Stimulated activated CD4-positive, alpha-beta T cell treated with anti-CD3 and anti-CD28 coated beads, Interleukin-15, amount 100 ng/mL, for 1 hour (primary cell): Measurements from ENCODE around the gene SDS.

Experiments
- DNase-seq, 2 donors: peaks; one replicate each; pipeline ENCODE4 v3.0.0-alpha.2; 2020; ENCODE audit warnings: low read depth in 1 of 2, low spot score in 1 of 2

The SDS gene

GRCh38 chr12:113348849-113349536 lies 54.7 kb downstream of the SDS start:
- no peak for DNase-seq

- DNase-seq, result no peak
Measured at GRCh38 chr12:113347892-113348291, 55.8 kb downstream of the SDS start.

- DNase-seq, result no peak
Measured at GRCh38 chr12:113347107-113347506, 56.6 kb downstream of the SDS start.

DNA sequence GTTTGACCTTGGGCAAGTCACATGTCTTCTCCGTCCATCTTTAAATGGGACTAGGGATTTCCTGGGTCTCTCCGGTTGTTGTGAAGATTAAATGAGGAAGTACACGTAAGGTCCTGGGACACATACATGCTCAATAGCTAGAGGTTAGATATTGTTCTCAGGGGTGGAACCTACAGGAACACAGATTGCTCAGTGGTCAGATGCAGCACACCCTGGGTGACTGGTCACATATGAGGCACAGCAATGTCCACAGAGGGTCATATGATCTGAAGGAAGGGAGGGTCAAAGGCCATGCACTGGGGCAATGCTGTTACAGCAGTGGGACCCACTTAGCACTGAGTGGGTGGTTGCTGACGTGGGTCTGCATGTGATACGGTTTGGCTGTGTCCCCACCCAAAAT lies 57.3 kb downstream of the SDS start:
- no peak for DNase-seq

DNA sequence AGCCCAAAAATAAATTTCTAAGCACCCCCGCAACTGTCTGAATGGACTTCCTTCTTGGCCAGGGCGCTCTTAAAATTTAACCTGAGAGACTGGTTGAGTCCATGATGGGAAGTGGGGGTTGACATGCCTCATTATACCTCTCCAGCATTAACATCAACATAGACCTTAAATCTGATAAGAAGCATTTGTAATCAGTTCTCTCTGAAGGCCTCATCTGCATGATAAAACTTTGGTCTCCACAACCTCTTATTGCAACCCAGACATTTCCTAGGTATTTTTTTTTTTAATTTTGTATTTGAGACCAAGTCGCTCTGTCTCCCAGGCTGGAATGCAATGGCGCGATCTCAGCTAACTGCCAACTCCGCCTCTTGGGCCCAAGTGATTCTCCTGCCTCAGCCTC lies 58.4 kb downstream of the SDS start:
- DNase-seq, result no peak
